Activated naive CD8-positive, alpha-beta T cell treated with anti-CD3 and anti-CD28 coated beads, Interleukin-2, amount 10 ng/mL, durations not matched to agents 7 days and 5 days (primary cell): ENCODE measurements around the gene CACNA1F. TPM values are rescaled to one million over a fixed set of nuclear protein-coding genes. Genes with fewer than 3 reads are reported as not detected.

Experiments
- ATAC-seq: fragments of 150-1000 bp; cut with Tn5 transposase; one replicate; pipeline ENCODE4 v1.10.0; 2021; ENCODE audit warnings: low read depth, moderate library complexity
- POLR2A ChIA-PET: fragments of 350-600 bp; sonication (Branson Sonifier 250); formaldehyde crosslinking; loops from one replicate; lab custom pipeline; 2021; ENCODE audit warnings: antibody characterized with exemption; lab: Charles Lee
- DNase-seq: peaks from one replicate; pipeline ENCODE4 v3.0.0; 2021
- H3K27ac Mint-ChIP-seq: one replicate; pipeline ENCODE4 v1.8.0; 2022; ENCODE audit warnings: mild to moderate bottlenecking, mixed read lengths
- H3K27me3 Mint-ChIP-seq: one replicate; pipeline ENCODE4 v1.8.0; 2022; ENCODE audit warnings: mild to moderate bottlenecking, moderate library complexity, mixed read lengths
- H3K36me3 Mint-ChIP-seq: one replicate; pipeline ENCODE4 v1.8.0; 2021; ENCODE audit warnings: mild to moderate bottlenecking, mixed read lengths
- H3K4me1 Mint-ChIP-seq: one replicate; pipeline ENCODE4 v1.8.0; 2021; ENCODE audit warnings: mixed read lengths
- H3K4me3 Mint-ChIP-seq: one replicate; pipeline ENCODE4 v1.8.0; 2022; ENCODE audit warnings: mild to moderate bottlenecking, moderate library complexity, mixed read lengths
- H3K9me3 Mint-ChIP-seq: one replicate; pipeline ENCODE4 v1.8.0; 2021; ENCODE audit warnings: mixed read lengths
- total RNA-seq, 2 experiments: library from RNA; stranded (reverse); gene quantifications; one replicate each; pipeline ENCODE4 v1.2.3, GENCODE V29; 2021

CACNA1F gene
- total RNA-seq, 2 experiments from 2014 or later: 1.7 to 2.2 TPM

- no peak for DNase-seq
- H3K4me1 Mint-ChIP-seq: peaks cover 14% of the 10 kb centered on the region
- no peaks in the 10 kb centered on the region for H3K9me3 Mint-ChIP-seq
- peak overlapping the region; percentile 54 for H3K27ac Mint-ChIP-seq
- no peak overlapping the region for H3K4me3 Mint-ChIP-seq
- ATAC-seq: no peak
- no peaks in the 10 kb centered on the region for H3K27me3 Mint-ChIP-seq
- H3K36me3 Mint-ChIP-seq: peaks cover 17% of the 10 kb centered on the region
- POLR2A ChIA-PET: no interaction called here
Observed at GRCh38 chrX:49251325-49251724, 18.2 kb upstream of the CACNA1F start.

- peaks cover 17% of the 10 kb centered on the region for H3K36me3 Mint-ChIP-seq
- POLR2A ChIA-PET: no interaction called here
- H3K27me3 Mint-ChIP-seq: no peaks in the 10 kb centered on the region
- no peaks in the 10 kb centered on the region for H3K9me3 Mint-ChIP-seq
- peak overlapping the region; percentile 61 for H3K27ac Mint-ChIP-seq
- no peak overlapping the region for H3K4me3 Mint-ChIP-seq
- ATAC-seq (no peak), DNase-seq (no peak)
- peaks cover 14% of the 10 kb centered on the region for H3K4me1 Mint-ChIP-seq
Observed at GRCh38 chrX:49250578-49250977, 17.4 kb upstream of the CACNA1F start.

GRCh38 chrX:49250066-49250465 is 16.9 kb upstream of the CACNA1F start:
- peaks cover 17% of the 10 kb centered on the region for H3K36me3 Mint-ChIP-seq
- POLR2A ChIA-PET: no interaction called here
- peaks cover 14% of the 10 kb centered on the region for H3K4me1 Mint-ChIP-seq
- no peak for DNase-seq
- no peaks in the 10 kb centered on the region for H3K9me3 Mint-ChIP-seq
- no peak for ATAC-seq
- H3K27me3 Mint-ChIP-seq: no peaks in the 10 kb centered on the region
- H3K27ac Mint-ChIP-seq: peak overlapping the region; percentile 61
- H3K4me3 Mint-ChIP-seq: no peak overlapping the region

GRCh38 chrX:49249616-49250015 is 16.5 kb upstream of the CACNA1F start:
- no peak overlapping the region for H3K27ac Mint-ChIP-seq
- peaks cover 14% of the 10 kb centered on the region for H3K4me1 Mint-ChIP-seq
- no peaks in the 10 kb centered on the region for H3K27me3 Mint-ChIP-seq
- no peak for ATAC-seq
- H3K36me3 Mint-ChIP-seq: peaks cover 20% of the 10 kb centered on the region
- no peaks in the 10 kb centered on the region for H3K9me3 Mint-ChIP-seq
- DNase-seq: no peak
- POLR2A ChIA-PET: interaction anchor here (0.7 kb wide), 1 partner anchor 14 kb away, joined by 3 read pairs; no protein-coding TSS in a partner anchor
- H3K4me3 Mint-ChIP-seq: no peak overlapping the region

- Mint-ChIP-seq H3K27ac (no peak overlapping the region), H3K27me3 (no peaks in the 10 kb centered on the region), H3K4me3 (no peak overlapping the region), H3K4me1 (peaks cover 14% of the 10 kb centered on the region), H3K9me3 (no peaks in the 10 kb centered on the region), H3K36me3 (peaks cover 24% of the 10 kb centered on the region)
- no peak for DNase-seq
- ATAC-seq: no peak
- POLR2A ChIA-PET: interaction anchor here (0.7 to 2.1 kb wide), 2 partner anchors 15 to 20 kb away, joined by 3 to 5 read pairs; no protein-coding TSS in a partner anchor
Observed at GRCh38 chrX:49249071-49249470, 15.9 kb upstream of the CACNA1F start.

GRCh38 chrX:49247916-49248811 is 15.0 kb upstream of the CACNA1F start:
- POLR2A ChIA-PET: interaction anchor here (1.2 to 2.1 kb wide), 2 partner anchors 10 to 21 kb away, joined by 3 to 5 read pairs; no protein-coding TSS in a partner anchor
- peaks cover 26% of the 10 kb centered on the region for H3K36me3 Mint-ChIP-seq
- no peaks in the 10 kb centered on the region for H3K27me3 Mint-ChIP-seq
- no peak overlapping the region for H3K27ac Mint-ChIP-seq
- no peak overlapping the region for H3K4me3 Mint-ChIP-seq
- ATAC-seq (no peak), DNase-seq (no peak)
- no peaks in the 10 kb centered on the region for H3K9me3 Mint-ChIP-seq
- peaks cover 15% of the 10 kb centered on the region for H3K4me1 Mint-ChIP-seq

GRCh38 chrX:49247346-49247745 is 14.2 kb upstream of the CACNA1F start:
- Mint-ChIP-seq H3K4me1 (peaks cover 15% of the 10 kb centered on the region), H3K36me3 (peaks cover 24% of the 10 kb centered on the region), H3K9me3 (no peaks in the 10 kb centered on the region), H3K27me3 (no peaks in the 10 kb centered on the region), H3K4me3 (no peak overlapping the region), H3K27ac (no peak overlapping the region)
- DNase-seq (no peak), ATAC-seq (no peak)
- POLR2A ChIA-PET: interaction anchor here (1.2 to 2.1 kb wide), 2 partner anchors 9 to 22 kb away, joined by 3 to 5 read pairs; no protein-coding TSS in a partner anchor

- Mint-ChIP-seq H3K36me3 (peaks cover 19% of the 10 kb centered on the region), H3K4me3 (no peak overlapping the region), H3K27ac (no peak overlapping the region), H3K4me1 (peaks cover 9% of the 10 kb centered on the region), H3K9me3 (no peaks in the 10 kb centered on the region), H3K27me3 (no peaks in the 10 kb centered on the region)
- POLR2A ChIA-PET: no interaction called here
- DNase-seq (no peak), ATAC-seq (no peak)
Observed at GRCh38 chrX:49246541-49246940, 13.4 kb upstream of the CACNA1F start.

- Mint-ChIP-seq H3K36me3 (peaks cover 13% of the 10 kb centered on the region), H3K4me1 (peaks cover 5% of the 10 kb centered on the region), H3K9me3 (no peaks in the 10 kb centered on the region), H3K27ac (no peak overlapping the region), H3K4me3 (no peak overlapping the region), H3K27me3 (no peaks in the 10 kb centered on the region)
- ATAC-seq (no peak), DNase-seq (no peak)
- POLR2A ChIA-PET: no interaction called here
Observed at GRCh38 chrX:49244207-49244606, 11.1 kb upstream of the CACNA1F start.

- POLR2A ChIA-PET: no interaction called here
- no peak overlapping the region for H3K4me3 Mint-ChIP-seq
- no peak for DNase-seq
- ATAC-seq: no peak
- peaks cover 12% of the 10 kb centered on the region for H3K36me3 Mint-ChIP-seq
- no peaks in the 10 kb centered on the region for H3K9me3 Mint-ChIP-seq
- H3K27me3 Mint-ChIP-seq: no peaks in the 10 kb centered on the region
- peaks cover 4% of the 10 kb centered on the region for H3K4me1 Mint-ChIP-seq
- H3K27ac Mint-ChIP-seq: no peak overlapping the region
Observed at GRCh38 chrX:49243166-49243565, 10.0 kb upstream of the CACNA1F start.

GRCh38 chrX:49242545-49243066 is 9.5 kb upstream of the CACNA1F start:
- POLR2A ChIA-PET: interaction anchor here (1.3 kb wide), 1 partner anchor 26 kb away, joined by 3 read pairs; no protein-coding TSS in a partner anchor
- H3K9me3 Mint-ChIP-seq: no peaks in the 10 kb centered on the region
- DNase-seq (no peak), ATAC-seq (no peak)
- H3K27ac Mint-ChIP-seq: no peak overlapping the region
- no peaks in the 10 kb centered on the region for H3K27me3 Mint-ChIP-seq
- peaks cover 4% of the 10 kb centered on the region for H3K4me1 Mint-ChIP-seq
- H3K36me3 Mint-ChIP-seq: peaks cover 12% of the 10 kb centered on the region
- no peak overlapping the region for H3K4me3 Mint-ChIP-seq

GRCh38 chrX:49238735-49239134 is 5.6 kb upstream of the CACNA1F start:
- H3K27ac Mint-ChIP-seq: no peak overlapping the region
- ATAC-seq (no peak), DNase-seq (no peak)
- POLR2A ChIA-PET: interaction anchor here (1.2 kb wide), 1 partner anchor 9 kb away, joined by 3 read pairs; no protein-coding TSS in a partner anchor
- no peak overlapping the region for H3K4me3 Mint-ChIP-seq
- no peaks in the 10 kb centered on the region for H3K9me3 Mint-ChIP-seq
- H3K4me1 Mint-ChIP-seq: peaks cover 12% of the 10 kb centered on the region
- H3K27me3 Mint-ChIP-seq: no peaks in the 10 kb centered on the region
- H3K36me3 Mint-ChIP-seq: peaks cover 3% of the 10 kb centered on the region

- POLR2A ChIA-PET: interaction anchor here (0.7 kb wide), 1 partner anchor 161 kb away, joined by 3 read pairs; no protein-coding TSS in a partner anchor
- Mint-ChIP-seq H3K27me3 (no peaks in the 10 kb centered on the region), H3K4me3 (peak overlapping the region; percentile 95), H3K9me3 (no peaks in the 10 kb centered on the region), H3K27ac (peak overlapping the region; percentile 82), H3K36me3 (no peaks in the 10 kb centered on the region), H3K4me1 (peaks cover 15% of the 10 kb centered on the region)
- no peak for DNase-seq
- no peak for ATAC-seq
Observed at GRCh38 chrX:49237060-49237459, 3.9 kb upstream of the CACNA1F start.
